NCI-H1417 (cell line): ENCODE data around the gene HDAC11.
A peak's percentile ranks its signal among the peaks of the same experiment; 100 is the strongest.
"Not testable (repeated sequence)": the region's sequence is repeated elsewhere in the genome, so short reads cannot be mapped to it uniquely, and the experiment has no call there.

Source experiments
- DNase-seq, 3 experiments: peaks; one replicate each; lab custom pipeline; 2025; lab: John Stamatoyannopoulos, UW

Gene HDAC11

GRCh38 chr3:13470894-13471574 is 9.1 kb upstream of the HDAC11 start:
- peak in 1 of 3 experiments; percentile 22 for DNase-seq

- no peak for DNase-seq
Measured at GRCh38 chr3:13472286-13472685, 7.8 kb upstream of the HDAC11 start.

GRCh38 chr3:13473020-13473419 is 7.1 kb upstream of the HDAC11 start:
- DNase-seq: no peak

GRCh38 chr3:13474021-13474420 is 6.1 kb upstream of the HDAC11 start:
- no peak for DNase-seq

- DNase-seq: no peak
Measured at GRCh38 chr3:13474776-13475303, 5.3 kb upstream of the HDAC11 start.

GRCh38 chr3:13475871-13476590 is 4.1 kb upstream of the HDAC11 start:
- no peak for DNase-seq

- DNase-seq: no peak
Measured at GRCh38 chr3:13477943-13478342, 2.2 kb upstream of the HDAC11 start.

- DNase-seq: no peak
Measured at GRCh38 chr3:13479332-13479581, 849 bp upstream of the HDAC11 start.

GRCh38 chr3:13480340-13481318 is 523 bp downstream of the HDAC11 start:
- DNase-seq: peak in 2 of 3 experiments; percentile 34 to 44

GRCh38 chr3:13482106-13482690 is 2.1 kb downstream of the HDAC11 start:
- DNase-seq: no peak

GRCh38 chr3:13483286-13483685 is 3.2 kb downstream of the HDAC11 start:
- no peak for DNase-seq

- DNase-seq: no peak
Measured at GRCh38 chr3:13483988-13484695, 4.0 kb downstream of the HDAC11 start.

- peak; percentile 15 to 44 (median 26) for DNase-seq
Measured at GRCh38 chr3:13484851-13485590, 4.9 kb downstream of the HDAC11 start.

- DNase-seq: not testable (repeated sequence)
Measured at GRCh38 chr3:13485630-13486562, 5.8 kb downstream of the HDAC11 start.

GRCh38 chr3:13487403-13487802 is 7.3 kb downstream of the HDAC11 start:
- no peak for DNase-seq

- no peak for DNase-seq
Measured at GRCh38 chr3:13491206-13491974, 11.3 kb downstream of the HDAC11 start.

- no peak for DNase-seq
Measured at GRCh38 chr3:13492048-13492447, 11.9 kb downstream of the HDAC11 start.

GRCh38 chr3:13492976-13493866 is 13.1 kb downstream of the HDAC11 start:
- DNase-seq: no peak
